Ishikawa (cell line): ENCODE measurements around the gene ACAN.

ENCODE experiments used
- CEBPB ChIP-seq: IDR thresholded peaks from 2 replicates; pipeline ENCODE4 v1.6.1; 2012
- CREB1 ChIP-seq: IDR thresholded peaks from 2 replicates; pipeline ENCODE4 v1.6.1; 2012; ENCODE audit warnings: low read depth
- EGR1 ChIP-seq: IDR thresholded peaks from 2 replicates; pipeline ENCODE4 v1.6.1; 2012
- EP300 ChIP-seq: IDR thresholded peaks from 2 replicates; pipeline ENCODE4 v1.6.1; 2012; ENCODE audit warnings: borderline replicate concordance
- FOXM1 ChIP-seq: IDR thresholded peaks from 2 replicates; pipeline ENCODE4 v1.6.1; 2012; ENCODE audit warnings: low read depth, borderline replicate concordance
- MAX ChIP-seq: IDR thresholded peaks from 2 replicates; pipeline ENCODE4 v1.6.1; 2012
- NFIC ChIP-seq: IDR thresholded peaks from 2 replicates; pipeline ENCODE4 v1.6.1; 2012
- RAD21 ChIP-seq: IDR thresholded peaks from 2 replicates; pipeline ENCODE4 v1.6.1; 2012; ENCODE audit warnings: low read depth
- REST ChIP-seq: IDR thresholded peaks from 2 replicates; pipeline ENCODE4 v1.6.1; 2012; ENCODE audit warnings: low read depth, mild to moderate bottlenecking
- TAF1 ChIP-seq: IDR thresholded peaks from 2 replicates; pipeline ENCODE4 v1.6.1; 2012; ENCODE audit warnings: low read depth, mild to moderate bottlenecking
- TCF12 ChIP-seq: IDR thresholded peaks from 2 replicates; pipeline ENCODE4 v1.6.1; 2012; ENCODE audit warnings: low read depth
- TEAD4 ChIP-seq: IDR thresholded peaks from 2 replicates; pipeline ENCODE4 v1.6.1; 2012
- USF1 ChIP-seq: IDR thresholded peaks from 2 replicates; pipeline ENCODE4 v1.6.1; 2012
- YY1 ChIP-seq: IDR thresholded peaks from 2 replicates; pipeline ENCODE4 v1.6.1; 2012; ENCODE audit warnings: low read depth
- ZBTB7A ChIP-seq: IDR thresholded peaks from 2 replicates; pipeline ENCODE4 v1.6.1; 2012; ENCODE audit warnings: low read depth

The ACAN gene

GRCh38 chr15:88849376-88850072 lies 46.3 kb downstream of the ACAN start:
- TF ChIP-seq RAD21 (no peak), NFIC (no peak), EP300 (no peak), CREB1 (no peak), YY1 (no peak), USF1 (no peak), REST (no peak), FOXM1 (no peak), CEBPB (no peak), TAF1 (no peak)

GRCh38 chr15:88852476-88852875 lies 49.2 kb downstream of the ACAN start:
- TF ChIP-seq MAX (no peak), REST (no peak), TCF12 (no peak), EP300 (no peak), NFIC (no peak), YY1 (no peak), ZBTB7A (no peak)

GRCh38 chr15:88858934-88859333 lies 55.7 kb downstream of the ACAN start:
- no peak for TF ChIP-seq CREB1
- no peak for TF ChIP-seq USF1
- no peak for TF ChIP-seq TCF12
- TF ChIP-seq EGR1 = no peak
- TF ChIP-seq NFIC = no peak
- no peak for TF ChIP-seq REST
- no peak for TF ChIP-seq ZBTB7A

- TF ChIP-seq MAX (no peak), TAF1 (no peak), CEBPB (no peak), TEAD4 (no peak), CREB1 (no peak), EGR1 (no peak), TCF12 (no peak), REST (no peak)
These were observed 56.3 kb downstream of the ACAN start for GRCh38 chr15:88859550-88859949.
